Sigmoid colon (tissue), 4 donors: Measurements from ENCODE around the gene FOXP1.

Experiments
- CTCF ChIP-seq, 4 experiments: fragments of 450-650 bp in 3 of 4; fragments of 200-600 bp in 1 of 4; IDR thresholded peaks; one replicate each; pipeline ENCODE4 v1.5.1; 2016 to 2019; ENCODE audit warnings: antibody characterized with exemption in 4 of 4, mild to moderate bottlenecking in 3 of 4, moderate library complexity in 2 of 4
- POLR2AphosphoS5 ChIP-seq, 4 donors: sonication (generic); formaldehyde crosslinking; IDR thresholded peaks; one replicate each; pipeline ENCODE4 v1.6.1; 2017; ENCODE audit warnings: antibody characterized with exemption in 4 of 4

GRCh38 chr3:71402280-71402679 lies 181.2 kb downstream of the FOXP1 start:
- TF ChIP-seq CTCF (IDR thresholded peaks at IDR 0.05) (no peak), POLR2AphosphoS5 (IDR thresholded peaks at IDR 0.05) (no peak)
